OCI-LY7 (cell line): ENCODE results near the gene PIEZO1. TPM values are rescaled to one million over a fixed set of nuclear protein-coding genes. Genes with fewer than 3 reads are reported as not detected.

ENCODE experiments used
- BruUV-seq: library from RNA; stranded (reverse); fragments of 400-500 nt; replicated peaks from 2 replicates; lab custom pipeline; 2021; lab: Mats Ljungman, UMichigan
- CTCF ChIA-PET: fragments of 300-600 bp; sonication (Branson Sonifier 250); formaldehyde crosslinking; loops from one replicate; lab custom pipeline; 2022; ENCODE audit warnings: antibody characterized with exemption; ENCODE audit not compliant: unreplicated experiment; lab: Charles Lee
- POLR2A ChIA-PET: fragments of 300-600 bp; sonication (Branson Sonifier 250); formaldehyde crosslinking; loops from one replicate; lab custom pipeline; 2022; ENCODE audit warnings: antibody characterized with exemption; lab: Charles Lee
- DNase-seq: peaks from one replicate; pipeline ENCODE4 v3.0.0-alpha.2; 2015; ENCODE audit warnings: low spot score
- H2AFZ ChIP-seq: fragments of 200-600 bp; sonication (generic), shearing (Covaris generic); 2 replicates; pipeline ENCODE4 v1.6.1; 2014; ENCODE audit warnings: mild to moderate bottlenecking, antibody characterized with exemption, low read length, moderate library complexity
- H3K27ac ChIP-seq: fragments of 200-600 bp; sonication (generic); 2 replicates; pipeline ENCODE4 v1.5.1; 2014; ENCODE audit warnings: mixed run types, low read depth, mild to moderate bottlenecking, moderate library complexity, low read length, inconsistent platforms; ENCODE audit not compliant: poor library complexity, severe bottlenecking
- H3K36me3 ChIP-seq: fragments of 200-600 bp; sonication (generic); 2 replicates; pipeline ENCODE4 v1.6.1; 2014; ENCODE audit warnings: mild to moderate bottlenecking, antibody characterized with exemption, low read length, moderate library complexity, mixed read lengths; ENCODE audit not compliant: insufficient read depth
- H3K4me1 ChIP-seq: fragments of 200-600 bp; sonication (generic); 2 replicates; pipeline ENCODE4 v1.5.1; 2014; ENCODE audit warnings: mild to moderate bottlenecking, low read length; ENCODE audit not compliant: insufficient read depth, poor library complexity, severe bottlenecking
- H3K4me2 ChIP-seq: fragments of 200-600 bp; sonication (generic); 2 replicates; pipeline ENCODE4 v1.6.1; 2014; ENCODE audit warnings: mild to moderate bottlenecking, low read length
- H3K4me3 ChIP-seq: fragments of 200-600 bp; sonication (generic); 2 replicates; pipeline ENCODE4 v1.5.1; 2014; ENCODE audit warnings: mild to moderate bottlenecking, low read depth, low read length; ENCODE audit not compliant: poor library complexity, severe bottlenecking
- H3K79me2 ChIP-seq: fragments of 200-600 bp; sonication (generic); 2 replicates; pipeline ENCODE4 v1.6.1; 2016; ENCODE audit warnings: low read depth, mild to moderate bottlenecking, low read length, moderate library complexity, mixed read lengths; ENCODE audit not compliant: insufficient read depth
- H3K9me2 ChIP-seq: fragments of 200-600 bp; sonication (generic); 2 replicates; pipeline ENCODE4 v1.6.1; 2016; ENCODE audit warnings: mild to moderate bottlenecking, low read length, mixed read lengths; ENCODE audit not compliant: insufficient read depth
- H3K9me3 ChIP-seq: fragments of 200-600 bp; sonication (generic); 2 replicates; pipeline ENCODE4 v1.6.1; 2014; ENCODE audit warnings: mild to moderate bottlenecking, mixed run types, low read length, mixed read lengths
- H4K20me1 ChIP-seq: fragments of 200-600 bp; sonication (generic); 2 replicates; pipeline ENCODE4 v1.6.1; 2014; ENCODE audit warnings: mild to moderate bottlenecking, antibody characterized with exemption, low read length, moderate library complexity, mixed read lengths; ENCODE audit not compliant: insufficient read depth
- EZH2phosphoT487 ChIP-seq: fragments of 200-600 bp; sonication (generic); IDR thresholded peaks from 2 replicates; pipeline ENCODE4 v1.6.1; 2018; ENCODE audit warnings: low read depth, borderline replicate concordance, mild to moderate bottlenecking, mixed run types, antibody characterized with exemption, low read length, moderate library complexity, mixed read lengths
- intact Hi-C: fragments of 100-400 bp; cut with micrococcal nuclease; formaldehyde crosslinking; loops from one replicate; pipeline ENCODE4 v1.10.0; 2022; ENCODE audit not compliant: unreplicated experiment
- total RNA-seq, 2 experiments: library from RNA; depleted of rRNA in 1 of 2; stranded (reverse); fragments of >200 nt in 1 of 2; shearing (Covaris generic) in 1 of 2; gene quantifications; 2 replicates each; pipeline ENCODE4 v1.2.3, GENCODE V29; 2014 to 2022
- TF ChIP-seq, protein P1 (sequence below): fragments of 200-600 bp; sonication (generic); conservative IDR thresholded peaks from 2 replicates; pipeline ENCODE4 v1.5.1; 2014; ENCODE audit warnings: mild to moderate bottlenecking, antibody characterized with exemption, low read length, moderate library complexity, mixed read lengths

PIEZO1 gene
- total RNA-seq, 2 experiments from 2014 or later: 144 to 154 TPM

DNA sequence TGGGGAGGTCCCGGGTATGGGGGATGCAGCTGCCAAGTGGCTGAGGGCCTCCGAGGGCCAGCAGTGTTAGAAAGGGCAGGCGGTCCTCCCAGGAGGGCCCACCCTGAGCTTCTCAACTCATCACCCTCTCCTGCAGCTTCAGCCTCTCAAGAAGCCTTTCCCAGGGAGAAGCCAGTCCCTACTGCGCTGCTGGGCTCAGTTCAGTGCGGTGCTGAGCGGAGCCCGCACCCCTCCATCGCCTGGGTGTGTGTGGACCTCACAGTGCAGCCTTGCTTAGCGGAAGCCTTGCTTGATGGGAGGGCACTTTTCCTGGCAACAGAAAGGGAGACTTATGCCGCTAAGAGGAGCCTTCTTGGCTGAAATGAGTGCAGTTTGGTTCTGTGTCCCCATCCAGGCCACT lies 30.2 kb upstream of the PIEZO1 start:
- intact Hi-C loops: loop anchor here (10.0 kb wide), 1 partner anchor 280 kb away; the partner anchor contains the start of gene ACSF3
- no peak overlapping the region for H3K4me2 ChIP-seq
- no peaks in the 10 kb centered on the region for H3K9me3 ChIP-seq
- H3K9me2 ChIP-seq: no peaks in the 10 kb centered on the region
- ChIA-PET POLR2A (no interaction called here), CTCF (interaction anchor here (0.5 to 0.7 kb wide), 2 partner anchors 22 to 353 kb away, joined by 3 to 8 read pairs; no protein-coding TSS in a partner anchor)
- H3K27ac ChIP-seq: no peak overlapping the region
- H3K4me1 ChIP-seq: peaks cover 12% of the 10 kb centered on the region
- H2AFZ ChIP-seq: no peak overlapping the region
- peaks cover 5% of the 10 kb centered on the region; the same call in 1 of the 2 replicates for H3K36me3 ChIP-seq
- DNase-seq: no peak
- BruUV-seq: no TSS peak
- H3K79me2 ChIP-seq: peaks cover 10% of the 10 kb centered on the region; the same call in 1 of the 2 replicates
- H4K20me1 ChIP-seq: no peaks in the 10 kb centered on the region
- H3K4me3 ChIP-seq: no peak overlapping the region
- TF ChIP-seq, protein P1, sequence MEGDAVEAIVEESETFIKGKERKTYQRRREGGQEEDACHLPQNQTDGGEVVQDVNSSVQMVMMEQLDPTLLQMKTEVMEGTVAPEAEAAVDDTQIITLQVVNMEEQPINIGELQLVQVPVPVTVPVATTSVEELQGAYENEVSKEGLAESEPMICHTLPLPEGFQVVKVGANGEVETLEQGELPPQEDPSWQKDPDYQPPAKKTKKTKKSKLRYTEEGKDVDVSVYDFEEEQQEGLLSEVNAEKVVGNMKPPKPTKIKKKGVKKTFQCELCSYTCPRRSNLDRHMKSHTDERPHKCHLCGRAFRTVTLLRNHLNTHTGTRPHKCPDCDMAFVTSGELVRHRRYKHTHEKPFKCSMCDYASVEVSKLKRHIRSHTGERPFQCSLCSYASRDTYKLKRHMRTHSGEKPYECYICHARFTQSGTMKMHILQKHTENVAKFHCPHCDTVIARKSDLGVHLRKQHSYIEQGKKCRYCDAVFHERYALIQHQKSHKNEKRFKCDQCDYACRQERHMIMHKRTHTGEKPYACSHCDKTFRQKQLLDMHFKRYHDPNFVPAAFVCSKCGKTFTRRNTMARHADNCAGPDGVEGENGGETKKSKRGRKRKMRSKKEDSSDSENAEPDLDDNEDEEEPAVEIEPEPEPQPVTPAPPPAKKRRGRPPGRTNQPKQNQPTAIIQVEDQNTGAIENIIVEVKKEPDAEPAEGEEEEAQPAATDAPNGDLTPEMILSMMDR: no peak
- TF ChIP-seq EZH2phosphoT487: no peak

DNA sequence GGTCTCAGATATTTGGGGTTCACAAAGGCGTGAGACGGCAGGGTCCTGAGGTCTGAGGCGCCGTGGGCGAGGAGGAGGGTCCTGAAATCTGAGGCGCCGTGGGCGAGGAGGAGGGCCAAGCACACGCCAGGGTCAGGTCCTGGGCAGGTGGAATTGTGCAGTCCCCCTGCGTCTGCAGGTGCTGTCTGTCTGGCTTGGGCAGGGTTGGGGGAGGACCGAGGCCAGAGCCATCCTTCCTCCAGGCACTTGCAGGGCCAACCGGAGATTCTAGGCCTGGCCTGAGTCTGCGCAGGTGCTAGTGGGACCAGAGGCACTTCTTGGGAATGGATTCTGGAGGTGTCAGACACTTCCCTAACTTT lies 29.1 kb upstream of the PIEZO1 start:
- Histone ChIP-seq H3K27ac (no peak overlapping the region), H3K4me3 (no peak overlapping the region), H3K4me2 (no peak overlapping the region), H2AFZ (no peak overlapping the region), H4K20me1 (no peaks in the 10 kb centered on the region), H3K4me1 (peaks cover 23% of the 10 kb centered on the region), H3K9me3 (no peaks in the 10 kb centered on the region), H3K79me2 (peaks cover 12% of the 10 kb centered on the region; the same call in 1 of the 2 replicates), H3K9me2 (no peaks in the 10 kb centered on the region), H3K36me3 (peaks cover 16% of the 10 kb centered on the region)
- BruUV-seq: no TSS peak
- no peak for TF ChIP-seq EZH2phosphoT487
- TF ChIP-seq, protein P1: no peak
- no peak for DNase-seq
- intact Hi-C loops: loop anchor here (10.0 kb wide), 1 partner anchor 281 kb away; the partner anchor contains the start of gene ACSF3
- POLR2A ChIA-PET: interaction anchor here (0.5 kb wide), 1 partner anchor 11 kb away, joined by 3 read pairs; no protein-coding TSS in a partner anchor
- CTCF ChIA-PET: no interaction called here
